ENCODE results near the gene FIBP.
A peak's percentile ranks its signal among the peaks of the same experiment; 100 is the strongest.
"Not testable (repeated sequence)": the region's sequence is repeated elsewhere in the genome, so short reads cannot be mapped to it uniquely, and the experiment has no call there.

FIBP gene

DNA sequence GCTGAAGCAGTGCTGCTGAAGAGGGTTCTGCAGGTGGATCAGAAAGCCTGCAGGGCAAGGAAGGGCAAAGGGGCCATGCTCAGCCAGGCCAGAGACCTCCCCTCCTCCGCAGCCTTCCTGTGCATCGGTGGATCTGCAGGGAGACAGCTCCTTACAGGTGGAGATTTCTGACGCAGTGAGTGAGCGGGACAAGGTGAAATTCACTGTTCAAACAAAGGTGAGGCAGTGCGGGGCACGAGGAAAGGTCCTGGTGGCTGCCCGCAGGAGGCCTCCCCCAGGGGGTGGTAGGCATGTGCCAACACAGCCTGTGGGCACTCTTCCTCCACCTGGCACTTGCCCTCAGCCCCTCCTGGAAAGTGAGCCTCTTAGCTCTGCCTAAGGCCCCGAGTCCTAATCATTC lies 38.9 kb downstream of the FIBP start:
- Mint-ChIP-seq H3K4me3 (no peak overlapping the region), H3K36me3 (ENCODE audit: low read depth) (peaks cover 26% of the 10 kb centered on the region), H3K27me3 (ENCODE audit: low read depth, poor library complexity) (peaks cover 14% of the 10 kb centered on the region), H3K9me3 (peaks cover 4% of the 10 kb centered on the region), H3K4me1 (peaks cover 17% of the 10 kb centered on the region), H3K27ac (peak overlapping the region; percentile 57)
- DNase-seq = no peak
- TF ChIP-seq, protein P1, sequence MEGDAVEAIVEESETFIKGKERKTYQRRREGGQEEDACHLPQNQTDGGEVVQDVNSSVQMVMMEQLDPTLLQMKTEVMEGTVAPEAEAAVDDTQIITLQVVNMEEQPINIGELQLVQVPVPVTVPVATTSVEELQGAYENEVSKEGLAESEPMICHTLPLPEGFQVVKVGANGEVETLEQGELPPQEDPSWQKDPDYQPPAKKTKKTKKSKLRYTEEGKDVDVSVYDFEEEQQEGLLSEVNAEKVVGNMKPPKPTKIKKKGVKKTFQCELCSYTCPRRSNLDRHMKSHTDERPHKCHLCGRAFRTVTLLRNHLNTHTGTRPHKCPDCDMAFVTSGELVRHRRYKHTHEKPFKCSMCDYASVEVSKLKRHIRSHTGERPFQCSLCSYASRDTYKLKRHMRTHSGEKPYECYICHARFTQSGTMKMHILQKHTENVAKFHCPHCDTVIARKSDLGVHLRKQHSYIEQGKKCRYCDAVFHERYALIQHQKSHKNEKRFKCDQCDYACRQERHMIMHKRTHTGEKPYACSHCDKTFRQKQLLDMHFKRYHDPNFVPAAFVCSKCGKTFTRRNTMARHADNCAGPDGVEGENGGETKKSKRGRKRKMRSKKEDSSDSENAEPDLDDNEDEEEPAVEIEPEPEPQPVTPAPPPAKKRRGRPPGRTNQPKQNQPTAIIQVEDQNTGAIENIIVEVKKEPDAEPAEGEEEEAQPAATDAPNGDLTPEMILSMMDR (IDR thresholded peaks at IDR 0.05) = no peak

DNA sequence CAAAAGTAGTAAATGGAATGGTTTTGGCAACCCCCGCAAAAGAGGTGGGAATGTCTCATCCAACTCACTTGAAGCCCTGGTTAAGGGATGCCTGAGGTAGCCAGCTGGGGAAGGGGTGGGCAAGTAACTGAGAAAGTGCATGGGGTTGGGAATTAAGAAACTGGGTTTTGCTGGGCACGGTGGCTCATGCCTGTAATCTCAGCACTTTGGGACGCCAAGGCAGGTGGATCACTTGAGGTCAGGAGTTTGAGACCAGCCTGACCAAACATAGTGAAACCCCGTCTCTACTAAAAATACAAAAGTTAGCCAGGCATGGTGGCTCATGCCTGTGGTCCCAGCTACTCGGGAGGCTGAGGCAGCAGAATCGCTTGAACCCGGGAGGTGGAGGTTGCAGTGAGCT lies 39.6 kb downstream of the FIBP start:
- not testable (repeated sequence) for H3K4me3 Mint-ChIP-seq, H3K9me3 Mint-ChIP-seq, DNase-seq, H3K27ac Mint-ChIP-seq
- H3K4me1 Mint-ChIP-seq = peaks cover 14% of the 10 kb centered on the region
- peaks cover 19% of the 10 kb centered on the region for H3K36me3 Mint-ChIP-seq (ENCODE audit: low read depth)
- H3K27me3 Mint-ChIP-seq (ENCODE audit: low read depth, poor library complexity) = peaks cover 14% of the 10 kb centered on the region

DNA sequence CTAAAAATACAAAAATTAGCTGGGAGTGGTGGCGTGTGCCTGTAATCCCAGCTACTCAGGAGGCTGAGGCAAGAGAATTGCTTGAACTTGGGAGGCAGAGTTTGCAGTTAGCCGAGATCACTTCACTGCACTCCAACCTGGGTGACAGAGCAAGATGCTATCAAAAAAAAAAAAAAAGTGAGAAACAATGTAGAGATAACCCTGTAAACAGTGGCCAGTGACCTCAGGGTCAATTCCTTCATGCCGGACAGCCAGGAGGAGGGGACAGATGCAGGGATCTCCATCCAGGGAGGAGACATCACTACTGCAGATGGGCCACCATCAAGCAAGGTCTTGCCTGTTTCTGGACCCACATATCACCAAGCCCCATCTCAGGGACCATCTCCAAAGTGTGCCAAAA lies 40.5 kb downstream of the FIBP start:
- H3K9me3 Mint-ChIP-seq = peaks cover 4% of the 10 kb centered on the region
- peaks cover 13% of the 10 kb centered on the region for H3K36me3 Mint-ChIP-seq (ENCODE audit: low read depth)
- no peak overlapping the region for H3K27ac Mint-ChIP-seq
- H3K4me1 Mint-ChIP-seq = peaks cover 14% of the 10 kb centered on the region
- TF ChIP-seq, protein P1 (IDR thresholded peaks at IDR 0.05) = no peak
- H3K27me3 Mint-ChIP-seq (ENCODE audit: low read depth, poor library complexity) = peaks cover 17% of the 10 kb centered on the region
- no peak for DNase-seq
- no peak overlapping the region for H3K4me3 Mint-ChIP-seq

DNA sequence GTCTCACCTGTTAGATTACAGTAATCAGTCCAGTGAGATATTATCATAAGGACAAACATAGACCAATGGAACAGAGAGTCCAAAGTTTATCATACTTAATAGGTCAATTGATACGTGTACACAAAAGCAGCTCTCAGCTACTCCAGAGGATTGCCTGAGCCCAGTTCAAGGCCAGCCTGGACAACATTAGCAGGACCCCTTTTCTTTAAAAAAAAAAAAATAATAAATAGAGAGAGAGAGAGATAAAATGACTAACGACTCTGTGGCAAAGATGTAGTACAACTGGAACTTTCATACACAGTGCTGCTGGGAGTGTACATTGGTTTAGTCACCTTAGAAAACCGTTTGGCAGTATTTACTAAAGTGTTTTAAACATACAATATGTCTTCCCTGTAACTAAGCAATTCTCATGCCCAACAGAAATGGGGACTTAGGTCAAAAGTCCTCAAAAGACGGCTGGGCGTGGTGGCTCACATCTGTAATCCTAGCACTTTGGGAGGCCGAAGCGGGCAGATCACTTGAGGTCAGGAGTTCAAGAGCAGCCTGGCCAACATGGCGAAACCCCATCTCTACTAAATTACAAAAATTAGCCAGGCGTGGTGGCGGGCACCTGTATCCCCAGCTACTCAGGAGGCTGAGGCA lies 43.9 kb downstream of the FIBP start:
- no peaks in the 10 kb centered on the region for H3K36me3 Mint-ChIP-seq (ENCODE audit: low read depth)
- no peaks in the 10 kb centered on the region for H3K9me3 Mint-ChIP-seq
- H3K4me3 Mint-ChIP-seq = no peak overlapping the region
- H3K4me1 Mint-ChIP-seq = peaks cover 4% of the 10 kb centered on the region
- TF ChIP-seq, protein P1 (IDR thresholded peaks at IDR 0.05) = no peak
- peaks cover 22% of the 10 kb centered on the region for H3K27me3 Mint-ChIP-seq (ENCODE audit: low read depth, poor library complexity)
- DNase-seq = no peak
- no peak overlapping the region for H3K27ac Mint-ChIP-seq

DNA sequence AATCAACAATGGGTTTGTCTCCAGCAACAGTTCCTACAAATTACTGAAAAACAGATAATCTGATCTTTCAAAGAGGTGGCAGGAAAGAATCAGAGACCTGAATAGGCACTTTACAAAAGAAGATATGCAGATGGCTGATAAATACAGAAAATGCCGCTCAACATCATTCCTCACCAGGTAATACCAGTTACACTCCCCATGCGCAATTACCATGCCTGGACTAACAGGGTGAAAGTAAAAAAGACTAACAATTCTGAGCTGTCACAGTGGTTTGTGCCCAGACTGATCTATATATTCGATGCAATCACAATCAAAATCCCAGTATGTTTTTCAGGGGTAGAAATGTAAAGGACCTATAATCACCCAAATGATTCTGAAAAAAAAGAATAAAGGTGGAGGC lies 44.5 kb downstream of the FIBP start:
- Mint-ChIP-seq H3K36me3 (ENCODE audit: low read depth) (no peaks in the 10 kb centered on the region), H3K27ac (no peak overlapping the region), H3K27me3 (ENCODE audit: low read depth, poor library complexity) (peaks cover 22% of the 10 kb centered on the region), H3K4me3 (no peak overlapping the region), H3K4me1 (no peaks in the 10 kb centered on the region), H3K9me3 (no peaks in the 10 kb centered on the region)
- TF ChIP-seq, protein P1 (IDR thresholded peaks at IDR 0.05) = no peak
- no peak for DNase-seq

DNA sequence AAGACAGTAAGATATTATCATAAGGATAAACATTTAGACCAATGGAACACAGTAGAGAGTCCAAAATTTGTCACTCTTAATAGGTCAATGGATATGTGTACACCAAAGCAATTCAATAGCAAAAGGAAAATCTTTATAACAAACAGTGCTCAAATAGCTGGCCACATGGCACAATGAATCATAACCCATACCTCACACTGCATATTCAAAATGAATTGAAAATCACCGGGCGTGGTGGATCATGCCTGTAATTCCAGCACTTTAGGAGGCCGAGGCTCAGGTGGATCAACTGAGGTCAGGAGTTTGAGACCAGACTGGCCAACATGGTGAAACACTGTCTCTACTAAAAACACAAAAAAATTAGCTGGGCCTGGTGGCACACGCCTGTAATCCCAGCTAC lies 46.1 kb downstream of the FIBP start:
- peaks cover 16% of the 10 kb centered on the region for H3K27me3 Mint-ChIP-seq (ENCODE audit: low read depth, poor library complexity)
- no peak overlapping the region for H3K27ac Mint-ChIP-seq
- peaks cover 1% of the 10 kb centered on the region for H3K9me3 Mint-ChIP-seq
- no peak for DNase-seq
- no peaks in the 10 kb centered on the region for H3K36me3 Mint-ChIP-seq (ENCODE audit: low read depth)
- H3K4me1 Mint-ChIP-seq = no peaks in the 10 kb centered on the region
- H3K4me3 Mint-ChIP-seq = no peak overlapping the region
- TF ChIP-seq, protein P1 (IDR thresholded peaks at IDR 0.05) = no peak

All from nephron progenitor cell (in vitro differentiated cells).